GM18499 (cell line): ENCODE data around the gene TREML4.

Source experiments
- ATAC-seq: cut with Tn5 transposase; IDR thresholded peaks from one replicate; pipeline ENCODE4 v1.9.1; 2021; ENCODE audit warnings: moderate number of reproducible peaks; ENCODE audit not compliant: insufficient read depth, unreplicated experiment

Gene TREML4

GRCh38 chr6:41247882-41248705, 19.9 kb downstream of the TREML4 start:
- ATAC-seq, result no peak

DNA sequence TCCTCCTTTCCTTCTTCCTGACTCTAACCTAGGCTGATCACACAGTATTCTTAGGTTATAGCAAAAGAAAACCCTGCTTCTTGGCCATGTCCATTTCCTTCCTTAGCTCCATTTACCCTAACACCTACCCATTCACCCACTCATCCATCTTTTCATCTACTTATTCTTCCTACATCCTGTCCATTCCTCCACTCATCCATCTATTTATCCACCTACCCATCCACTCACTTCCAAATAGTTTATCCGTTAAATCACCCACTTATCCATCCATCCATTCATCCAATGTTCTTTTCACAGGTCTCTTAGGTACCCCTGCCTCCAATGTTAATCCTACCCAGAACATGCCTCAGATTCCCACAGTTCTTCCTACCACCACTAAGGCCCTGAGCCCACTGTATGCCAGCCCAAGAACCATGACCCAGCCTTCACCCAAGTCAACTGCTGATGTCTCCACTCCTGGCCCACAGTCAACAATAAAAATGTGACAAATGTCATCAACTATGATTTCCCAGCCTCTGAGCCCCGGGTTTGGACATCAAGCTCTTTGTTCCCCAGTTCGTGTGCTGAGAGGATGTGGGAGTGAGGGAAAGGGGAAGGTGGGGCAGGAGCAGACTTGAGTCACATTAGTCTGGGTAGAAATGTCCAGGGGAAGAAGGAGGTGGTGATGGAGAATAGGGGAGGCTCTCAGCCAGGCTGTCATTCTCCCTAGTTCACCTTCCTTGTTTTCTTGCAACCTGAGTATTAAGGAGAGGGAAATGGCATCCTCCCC, 24.4 kb downstream of the TREML4 start:
- no peak for ATAC-seq

GRCh38 chr6:41255110-41255509, 27.0 kb downstream of the TREML4 start:
- ATAC-seq, result no peak

DNA sequence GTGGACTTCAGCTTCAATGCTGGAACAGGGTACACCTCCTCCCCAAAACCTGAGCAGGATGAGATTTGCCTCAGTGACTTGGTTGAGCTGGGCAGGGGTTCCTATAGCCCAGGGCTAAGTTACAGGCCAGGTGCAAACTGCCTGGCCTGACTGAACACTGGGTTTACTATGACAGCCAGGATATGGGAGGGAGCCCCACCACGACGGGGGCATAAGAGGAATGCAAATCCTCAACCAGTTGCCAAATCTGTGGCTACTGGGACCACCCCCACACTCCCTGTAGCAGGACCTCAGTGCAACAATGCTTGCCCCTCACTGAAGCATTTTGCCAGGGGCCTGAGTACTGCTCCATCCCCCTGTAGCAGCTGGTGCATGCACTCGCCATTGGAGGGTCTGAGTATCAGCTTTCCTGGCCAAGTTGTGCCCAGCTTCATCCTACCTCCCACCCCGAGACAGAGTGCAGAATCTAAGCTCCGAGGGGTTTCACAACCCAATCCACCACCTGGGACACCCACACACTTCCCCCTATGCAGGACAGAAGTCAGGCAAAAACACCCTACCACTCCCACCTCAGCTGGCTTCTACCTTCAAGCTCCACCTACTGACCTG, 27.6 kb downstream of the TREML4 start:
- no peak for ATAC-seq

DNA sequence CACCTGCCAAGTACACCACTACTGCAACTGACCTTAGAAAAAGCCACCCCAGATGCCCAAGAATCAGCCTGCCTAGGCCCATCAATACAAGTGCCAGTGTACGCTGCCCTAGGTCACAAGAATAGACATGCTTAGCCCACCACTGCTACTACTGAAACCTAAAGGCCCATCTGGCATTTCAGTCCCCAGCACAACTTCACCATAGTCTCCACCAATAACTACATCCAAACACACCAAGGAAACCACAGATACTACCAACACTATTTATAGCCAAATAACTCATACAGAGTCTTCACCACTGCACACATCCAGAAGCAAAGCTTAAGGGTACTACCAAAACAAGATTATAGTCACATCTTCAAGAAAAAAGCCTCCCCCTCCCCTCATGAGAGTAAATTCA, 28.2 kb downstream of the TREML4 start:
- ATAC-seq, result peak; percentile 75

GRCh38 chr6:41257369-41258195, 29.4 kb downstream of the TREML4 start:
- no peak for ATAC-seq

DNA sequence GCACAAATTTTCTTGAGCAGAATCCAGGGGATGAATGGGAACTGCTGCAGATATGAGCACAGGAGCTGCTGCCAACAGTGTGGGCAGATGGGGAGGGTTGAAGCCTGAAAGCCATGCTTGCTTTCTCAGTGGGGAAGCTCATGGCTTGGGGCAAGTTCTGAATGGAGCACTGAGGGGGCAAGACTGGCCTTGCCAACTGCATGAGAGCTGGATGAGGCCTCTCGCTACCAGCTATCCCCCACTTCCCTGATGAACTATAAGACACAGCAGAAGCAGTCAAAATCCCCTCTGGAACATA, 30.0 kb downstream of the TREML4 start:
- no peak for ATAC-seq

GRCh38 chr6:41262401-41262800, 34.3 kb downstream of the TREML4 start:
- no peak for ATAC-seq

DNA sequence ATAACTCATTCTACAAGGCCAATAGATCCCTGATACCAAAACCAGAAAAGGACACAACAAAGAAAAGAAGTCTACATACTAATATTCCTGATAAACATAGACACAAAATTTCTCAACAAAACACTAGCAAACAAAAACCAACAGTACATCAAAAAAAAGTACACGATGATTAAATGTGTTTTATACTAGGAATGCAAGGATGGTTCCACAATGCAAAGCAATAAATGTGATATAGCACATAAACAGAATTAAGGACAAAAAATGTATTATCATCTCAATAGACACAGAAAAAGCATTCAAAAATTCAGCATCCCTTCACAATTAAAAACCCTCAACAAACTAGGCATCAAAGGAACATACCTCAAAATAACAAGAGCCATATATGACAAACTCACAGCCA, 35.1 kb downstream of the TREML4 start:
- ATAC-seq, result no peak

DNA sequence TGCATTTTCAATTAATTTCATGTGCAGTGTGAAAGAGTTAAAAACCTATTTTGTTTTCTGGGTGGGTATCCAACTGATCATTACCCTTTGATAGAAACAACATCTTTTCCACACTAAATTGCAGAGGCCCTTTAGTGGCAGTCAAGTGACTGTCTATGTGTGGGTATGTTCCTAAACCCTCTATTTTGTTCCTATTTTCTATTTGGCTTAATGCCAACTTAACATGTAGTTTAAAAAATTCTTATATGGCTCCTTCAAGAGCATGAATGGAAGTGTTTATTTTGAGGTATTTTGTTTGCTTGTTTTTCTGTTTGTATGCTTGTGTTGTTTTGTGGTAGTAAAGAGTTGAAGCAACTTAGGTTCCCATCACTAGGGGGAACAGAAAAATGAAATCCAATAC, 38.4 kb downstream of the TREML4 start:
- no peak for ATAC-seq

GRCh38 chr6:41268478-41268877, 40.3 kb downstream of the TREML4 start:
- ATAC-seq, result no peak

DNA sequence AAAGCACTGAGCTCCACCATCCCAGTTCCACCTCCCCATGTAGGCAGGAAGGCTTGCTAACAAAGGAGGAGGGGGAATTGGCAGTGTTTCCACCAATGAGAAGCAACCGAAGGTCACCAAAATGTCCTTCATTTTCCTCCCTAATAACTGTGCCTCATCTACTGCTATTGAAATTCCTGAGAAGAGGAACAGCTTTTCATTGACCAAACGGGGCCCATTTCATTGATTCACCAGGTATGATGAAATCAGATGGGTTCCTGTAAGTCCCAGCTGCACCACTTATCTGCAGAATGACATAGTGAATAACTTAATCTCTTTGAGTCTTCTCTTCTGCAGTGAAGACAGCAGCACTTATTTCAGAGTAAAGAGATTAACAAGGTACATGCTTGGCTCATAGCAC, 41.0 kb downstream of the TREML4 start:
- no peak for ATAC-seq

- ATAC-seq, result no peak
Observed at GRCh38 chr6:41269716-41270115, 41.6 kb downstream of the TREML4 start.

DNA sequence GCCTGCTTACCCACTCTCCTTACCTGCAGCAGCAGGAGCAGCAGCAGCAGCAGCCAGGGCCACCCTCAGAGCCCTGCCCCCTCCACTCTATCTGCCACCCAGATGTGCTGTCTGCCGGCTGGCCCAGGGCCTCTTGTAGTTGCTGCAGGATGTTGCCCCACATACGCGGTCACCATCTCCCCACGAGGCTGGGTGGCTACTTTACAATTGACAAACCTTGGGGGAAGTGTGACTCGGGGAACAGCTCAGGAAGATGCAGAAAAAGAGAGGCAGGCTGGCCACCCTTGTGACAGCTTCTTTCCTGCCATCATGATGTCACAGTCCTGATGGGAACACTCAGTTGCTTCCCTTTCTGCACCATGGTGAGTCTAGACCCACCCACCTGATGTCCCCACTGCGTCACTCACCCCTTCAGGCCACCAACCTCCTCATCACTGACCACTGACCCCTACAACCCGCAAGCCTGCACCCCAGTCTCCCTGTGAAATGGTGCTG, 43.8 kb downstream of the TREML4 start:
- no peak for ATAC-seq

GRCh38 chr6:41272591-41273240, 44.6 kb downstream of the TREML4 start:
- ATAC-seq, result no peak

DNA sequence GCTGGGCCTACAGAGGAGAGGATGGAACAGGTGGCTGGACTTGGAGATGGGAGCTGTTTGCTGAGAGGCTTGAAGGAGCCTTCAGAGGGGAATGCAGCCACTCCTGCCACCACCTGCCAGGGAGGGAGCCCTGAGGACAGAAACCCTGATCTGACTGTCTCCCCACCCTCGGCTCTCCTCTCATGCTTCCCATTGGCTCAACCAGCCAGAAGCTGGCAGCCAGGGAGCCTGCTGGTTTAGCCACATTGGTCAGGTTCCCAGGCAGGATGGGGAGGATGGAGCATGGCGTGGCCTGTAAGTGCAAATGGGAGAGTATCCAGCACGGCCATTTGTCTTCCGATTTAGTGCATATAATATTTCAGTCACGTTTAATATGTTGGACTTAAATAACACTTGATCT, 45.6 kb downstream of the TREML4 start:
- no peak for ATAC-seq

DNA sequence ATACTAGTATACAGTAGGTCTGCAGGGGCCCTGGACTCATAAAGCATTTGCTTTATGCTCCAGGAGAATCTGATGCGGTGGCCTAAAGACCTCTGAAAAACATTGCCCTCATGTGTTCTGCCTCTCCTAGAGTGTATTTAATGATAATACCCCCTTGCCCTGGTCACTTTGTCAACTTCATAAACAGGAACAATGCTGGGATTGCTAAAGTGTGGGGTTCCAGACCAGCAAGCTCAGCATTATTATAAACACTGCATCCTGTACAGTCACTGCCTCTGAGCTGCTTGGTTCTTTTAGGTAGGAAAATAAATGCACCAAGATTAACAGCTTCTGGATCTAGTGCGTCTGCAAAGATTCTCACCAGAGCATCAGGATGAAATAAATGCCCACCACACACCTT, 46.1 kb downstream of the TREML4 start:
- no peak for ATAC-seq

- no peak for ATAC-seq
Observed at GRCh38 chr6:41275489-41275888, 47.3 kb downstream of the TREML4 start.

DNA sequence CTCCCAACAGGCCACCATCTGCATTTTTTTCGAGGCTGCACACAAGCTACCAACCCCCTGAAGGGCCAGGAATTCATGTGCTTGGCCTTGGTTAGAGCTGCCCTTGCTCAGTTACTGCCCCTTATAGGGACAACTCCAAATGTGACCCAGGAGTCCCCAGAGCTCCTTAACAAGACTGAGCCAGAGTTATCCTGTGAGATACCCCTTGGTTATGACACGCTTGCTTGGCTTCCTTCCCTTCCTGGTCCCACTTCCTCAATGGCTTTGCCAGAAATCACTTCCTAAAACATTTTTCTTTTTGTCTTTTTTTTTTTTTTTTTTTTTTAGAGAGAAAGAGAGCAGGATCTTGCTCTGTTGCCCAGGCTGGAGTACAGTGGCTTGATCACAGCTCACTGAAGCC, 49.5 kb downstream of the TREML4 start:
- no peak for ATAC-seq
